GM19193 (cell line): Measurements from ENCODE around the gene AP1G2.

Experiments used
- POLR2A ChIP-seq: IDR thresholded peaks from 4 replicates; pipeline ENCODE4 v1.6.1; 2011; ENCODE audit not compliant: insufficient read depth, insufficient read length; ENCODE audit errors: extremely low read depth

AP1G2 gene

GRCh38 chr14:23603103-23603502 is 35.5 kb upstream of the AP1G2 start:
- TF ChIP-seq POLR2A, result no peak

GRCh38 chr14:23602181-23603095 is 34.8 kb upstream of the AP1G2 start:
- TF ChIP-seq POLR2A, result no peak

DNA sequence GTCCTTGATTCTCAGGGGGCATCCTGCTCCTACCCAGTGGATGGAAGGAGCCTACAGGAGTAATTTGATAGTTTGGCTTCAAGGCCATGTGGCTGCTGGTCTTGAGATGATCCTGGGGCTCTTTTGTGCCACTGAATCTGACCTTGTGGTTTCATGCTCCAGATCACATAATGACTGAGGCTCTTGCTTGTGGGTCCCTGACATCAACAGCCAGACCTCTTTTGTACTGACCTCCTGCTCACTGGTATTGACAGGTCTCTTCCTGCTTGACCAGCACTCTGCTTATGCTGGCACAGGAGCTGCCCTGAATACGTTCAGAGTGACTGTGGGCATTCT is 34.2 kb upstream of the AP1G2 start:
- no peak for TF ChIP-seq POLR2A

- no peak for TF ChIP-seq POLR2A
Observed at GRCh38 chr14:23601424-23601823, 33.8 kb upstream of the AP1G2 start.

DNA sequence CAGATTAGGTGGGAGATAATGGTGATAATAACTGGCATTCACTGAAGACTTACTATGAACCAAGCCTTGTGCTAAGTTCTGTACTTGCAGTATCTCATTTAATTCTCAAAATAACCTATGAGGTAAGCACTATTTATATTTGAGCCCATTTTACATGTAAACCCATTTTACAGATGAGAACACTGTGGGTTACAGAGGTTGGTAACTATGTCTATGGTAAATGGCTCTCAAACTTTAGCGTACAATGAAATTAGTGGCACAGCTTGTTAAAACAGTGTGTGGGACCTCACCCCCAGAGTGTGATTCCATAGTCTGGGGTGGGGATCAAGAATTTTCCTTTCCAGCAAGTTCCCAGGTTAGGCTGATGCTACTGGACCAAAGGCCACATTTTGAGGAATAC is 33.2 kb upstream of the AP1G2 start:
- TF ChIP-seq POLR2A, result no peak

- TF ChIP-seq POLR2A, result no peak
Observed at GRCh38 chr14:23600322-23600707, 32.7 kb upstream of the AP1G2 start.

DNA sequence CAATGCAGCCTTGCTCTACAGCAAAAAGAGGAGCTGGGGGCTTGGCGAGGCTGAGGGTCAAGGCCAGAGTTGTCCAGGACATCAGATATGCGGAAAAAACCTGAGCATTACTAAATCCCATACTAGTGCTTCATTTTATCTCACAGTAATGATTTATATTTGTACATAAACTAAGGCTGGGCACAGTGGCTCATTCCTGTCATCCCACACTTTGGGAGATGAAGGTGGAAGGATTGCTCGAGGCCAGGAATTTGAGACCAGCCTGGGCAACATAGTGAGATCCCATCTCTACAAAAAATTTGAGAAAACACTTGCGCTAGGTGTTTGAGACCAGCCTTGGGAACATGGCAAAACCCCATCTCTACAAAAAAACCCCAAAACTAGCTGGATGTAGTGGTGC is 22.6 kb upstream of the AP1G2 start:
- TF ChIP-seq POLR2A, result no peak

- no peak for TF ChIP-seq POLR2A
Observed at GRCh38 chr14:23589606-23590005, 22.0 kb upstream of the AP1G2 start.

DNA sequence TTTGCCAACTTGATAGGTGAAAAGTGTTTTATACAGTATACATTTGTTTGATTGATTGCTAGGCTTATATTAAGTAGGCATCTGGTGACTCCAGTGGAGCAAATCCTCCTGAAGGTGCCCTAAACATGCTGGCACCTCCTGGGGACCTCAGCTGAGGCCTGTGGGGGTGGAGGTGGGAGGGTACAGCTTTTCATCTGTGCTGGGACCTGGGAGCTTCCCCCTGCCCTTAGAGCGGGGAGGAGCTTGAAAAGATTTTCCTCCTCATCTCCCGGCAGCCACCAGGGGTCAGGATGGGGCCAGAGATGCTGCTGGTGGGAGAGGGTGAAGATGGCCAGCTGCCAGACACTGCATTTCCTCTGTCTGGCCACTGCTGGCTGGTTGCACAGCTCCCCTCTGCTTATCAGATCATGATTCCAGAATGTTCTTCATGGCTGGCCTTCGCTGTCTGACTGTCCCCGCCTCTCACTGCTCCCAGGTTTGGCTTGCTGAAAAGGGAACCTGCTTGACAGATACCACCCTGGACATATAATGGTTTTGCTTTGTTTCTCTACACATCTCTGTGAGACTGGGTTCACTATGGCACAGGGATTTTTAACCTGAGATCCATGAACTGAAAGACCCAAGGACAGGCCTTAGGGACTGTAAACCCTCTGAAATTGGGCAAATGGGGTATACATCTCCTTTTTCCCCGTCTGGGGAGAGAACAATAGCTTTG is 21.4 kb upstream of the AP1G2 start:
- no peak for TF ChIP-seq POLR2A

- no peak for TF ChIP-seq POLR2A
Observed at GRCh38 chr14:23582906-23583760, 15.5 kb upstream of the AP1G2 start.

- TF ChIP-seq POLR2A, result no peak
Observed at GRCh38 chr14:23580948-23581281, 13.3 kb upstream of the AP1G2 start.

DNA sequence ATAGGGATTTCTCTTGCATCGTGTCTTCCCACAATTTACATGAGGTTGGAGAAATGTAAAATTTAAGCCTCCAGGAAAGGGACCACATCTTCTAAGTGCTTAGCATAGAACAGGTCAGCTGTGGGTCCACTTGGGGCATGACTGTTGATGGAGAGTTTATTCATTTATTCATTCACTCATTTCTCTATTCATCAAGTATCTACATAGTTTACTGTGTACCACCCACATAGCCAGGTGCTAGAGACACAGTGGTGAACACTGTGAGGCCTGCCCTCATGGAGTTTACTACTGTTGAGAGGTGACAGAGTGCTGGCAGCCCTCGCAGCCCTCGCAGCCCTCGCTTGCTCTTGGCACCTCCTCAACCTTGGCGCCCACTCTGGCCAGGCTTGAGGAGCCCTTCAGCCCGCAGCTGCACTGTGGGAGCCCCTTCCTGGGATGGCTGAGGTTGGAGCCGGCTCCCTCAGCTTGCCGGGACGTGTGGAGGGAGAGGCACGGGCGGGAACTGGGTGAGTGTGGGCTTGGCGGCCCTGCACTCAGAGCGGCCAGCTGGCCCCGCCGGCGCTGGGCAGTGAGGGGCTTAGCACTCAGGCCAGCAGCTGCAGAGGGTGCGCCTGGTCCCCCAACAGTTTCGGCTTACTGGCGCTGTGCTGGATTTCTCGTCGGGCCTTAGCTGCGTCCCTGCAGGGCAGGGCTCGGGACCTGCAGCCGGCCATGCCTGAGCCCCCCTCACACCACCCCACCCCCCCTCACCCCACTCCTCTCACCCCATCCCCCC is 12.7 kb upstream of the AP1G2 start:
- no peak for TF ChIP-seq POLR2A

DNA sequence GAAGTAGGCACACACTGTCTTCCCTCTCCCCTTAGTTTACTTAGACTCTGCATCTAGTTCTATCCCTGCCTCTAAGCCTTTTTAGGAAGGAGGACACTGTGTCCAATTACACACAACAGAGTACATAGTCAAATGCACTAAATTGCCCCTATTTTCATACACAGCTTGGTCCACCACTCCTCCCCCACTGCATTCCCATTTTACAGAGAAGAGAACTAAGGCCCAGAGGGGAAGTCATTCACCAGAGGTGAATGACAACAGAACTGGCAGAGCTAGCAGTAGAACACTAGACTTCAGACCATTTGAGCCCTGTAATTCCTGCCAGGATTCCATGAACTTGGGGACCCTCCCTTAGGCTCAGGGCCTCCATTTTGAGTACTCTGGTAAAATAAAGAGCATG is 12.1 kb upstream of the AP1G2 start:
- TF ChIP-seq POLR2A, result no peak

DNA sequence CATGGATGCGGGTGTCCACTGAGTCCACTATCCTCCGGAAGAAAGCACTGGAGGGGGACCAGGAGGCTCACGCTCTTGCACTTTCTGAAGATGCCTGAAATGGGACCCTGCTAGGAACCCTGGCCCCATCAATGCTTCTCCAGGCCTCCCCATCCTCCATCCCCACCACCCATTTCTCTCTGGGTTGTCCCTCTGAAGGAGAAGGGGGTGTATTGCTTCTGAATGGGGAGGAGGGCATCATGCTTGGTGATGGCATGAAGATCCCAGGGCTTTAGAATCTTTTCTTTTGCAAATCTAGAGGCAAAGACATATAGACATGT is 11.7 kb upstream of the AP1G2 start:
- TF ChIP-seq POLR2A, result no peak

DNA sequence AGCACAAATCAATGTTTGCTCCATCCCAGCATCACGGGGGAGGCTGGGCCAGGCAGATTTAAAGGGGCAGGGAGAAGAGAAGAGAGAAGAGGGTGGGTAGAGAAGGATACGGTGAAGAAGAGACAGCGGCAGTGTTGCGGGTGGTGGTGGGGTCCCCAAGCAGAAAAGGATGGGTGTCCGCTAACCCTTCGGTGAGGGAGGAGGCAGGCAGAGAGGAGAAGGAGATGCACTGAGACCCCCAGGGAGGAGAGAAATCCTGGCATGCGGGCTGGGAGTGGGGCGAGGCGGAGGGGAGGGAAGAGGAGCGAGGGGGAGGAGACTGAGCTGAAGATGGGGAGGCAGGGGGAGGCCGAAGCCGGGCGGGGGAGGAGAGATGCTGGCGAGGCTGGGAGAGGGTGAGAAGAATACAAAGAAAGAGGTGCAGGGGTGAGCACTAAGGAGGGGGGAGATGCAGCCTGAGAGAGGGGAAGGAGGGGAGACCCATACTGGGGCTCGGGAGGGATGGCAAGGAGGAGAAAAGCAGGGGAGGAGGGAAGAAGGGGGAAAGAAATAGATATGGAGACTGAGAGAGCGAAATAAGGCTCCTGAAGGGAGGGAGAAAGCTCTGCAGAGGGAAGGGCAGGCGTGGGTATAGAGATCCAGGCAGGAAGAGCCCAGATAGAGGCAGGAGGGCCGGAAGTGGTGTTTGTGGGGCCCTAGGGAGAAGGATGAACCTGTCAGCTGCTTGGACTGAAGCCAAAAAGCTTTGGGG is 11.1 kb upstream of the AP1G2 start, which contains the start of gene JPH4:
Gene JPH4 (minus strand): TSS at position 231 of the 751 bp plus-strand sequence. CDS start 1,337 bp downstream, outside the sequence.
- no peak for TF ChIP-seq POLR2A
